SHP77 (cell line): ENCODE data around the gene SHOC1.
"Not testable (repeated sequence)": the region's sequence is repeated elsewhere in the genome, so short reads cannot be mapped to it uniquely, and the experiment has no call there.

Experiments
- DNase-seq, 2 experiments: peaks; one replicate each; lab custom pipeline; 2025; lab: John Stamatoyannopoulos, UW

Gene SHOC1

DNA sequence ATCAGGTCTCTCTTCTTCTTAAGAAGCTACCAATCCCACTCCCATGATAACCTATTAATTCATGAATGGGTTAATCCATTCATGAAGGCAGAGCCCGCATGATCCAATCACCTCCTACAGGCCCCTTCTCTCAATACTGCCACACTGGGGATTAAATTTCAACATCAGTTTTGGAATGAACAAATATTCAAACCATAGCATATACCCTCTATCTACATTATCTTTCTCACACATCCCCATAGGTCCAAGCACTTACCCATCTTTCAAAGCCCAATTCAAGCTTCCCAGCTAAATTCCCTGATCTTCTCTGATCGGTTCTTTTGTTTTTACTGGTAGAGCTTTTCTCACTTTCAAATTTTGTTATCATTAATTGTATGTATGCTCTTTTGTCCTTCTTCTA is 10.5 kb upstream of the SHOC1 start:
- DNase-seq: no peak

- no peak for DNase-seq
Measured at GRCh38 chr9:111804636-111805035, 9.9 kb upstream of the SHOC1 start.

GRCh38 chr9:111803924-111804323 is 9.2 kb upstream of the SHOC1 start:
- DNase-seq: no peak

GRCh38 chr9:111799915-111800526 is 5.3 kb upstream of the SHOC1 start:
- no peak for DNase-seq

- DNase-seq: no peak
Measured at GRCh38 chr9:111799506-111799905, 4.8 kb upstream of the SHOC1 start.

DNA sequence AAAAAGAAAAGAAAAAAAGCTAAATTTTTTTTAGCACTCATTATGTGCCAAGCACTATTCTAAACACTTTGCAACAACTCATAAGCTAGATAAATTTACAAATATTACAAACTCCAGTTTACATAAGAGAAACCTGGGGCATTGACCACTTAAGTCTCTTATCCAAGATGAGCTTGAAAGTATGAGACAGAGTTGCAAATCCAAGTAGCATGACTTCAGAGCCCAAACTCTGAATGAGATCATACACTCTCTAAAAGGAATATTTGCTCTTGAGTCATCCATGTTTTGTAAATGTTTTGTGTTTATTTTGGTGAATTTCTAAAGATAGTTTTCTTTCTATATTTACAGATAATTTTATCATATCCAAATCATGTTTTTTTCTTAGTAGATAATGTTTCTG is 4.0 kb upstream of the SHOC1 start:
- DNase-seq: no peak

- no peak for DNase-seq
Measured at GRCh38 chr9:111795557-111795839, 761 bp upstream of the SHOC1 start.

DNA sequence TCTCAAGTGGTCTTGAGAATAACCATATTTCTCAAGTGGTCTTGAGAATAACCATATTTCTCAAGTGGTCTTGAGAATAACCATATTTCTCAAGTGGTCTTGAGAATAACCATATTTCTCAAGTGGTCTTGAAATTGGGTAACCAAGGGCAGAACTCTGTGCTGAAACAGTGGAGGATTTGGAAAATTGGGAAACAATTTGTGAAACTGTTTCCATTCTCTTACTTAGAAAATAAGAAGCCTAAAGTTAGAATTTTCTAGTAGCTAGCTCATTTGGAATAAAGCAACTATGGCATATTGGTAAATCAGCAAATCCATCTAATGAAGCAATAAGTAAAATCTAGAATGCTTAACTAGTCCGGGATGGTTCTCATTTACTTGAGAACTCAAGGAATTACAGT is 2.9 kb downstream of the SHOC1 start:
- DNase-seq: not testable (repeated sequence)

DNA sequence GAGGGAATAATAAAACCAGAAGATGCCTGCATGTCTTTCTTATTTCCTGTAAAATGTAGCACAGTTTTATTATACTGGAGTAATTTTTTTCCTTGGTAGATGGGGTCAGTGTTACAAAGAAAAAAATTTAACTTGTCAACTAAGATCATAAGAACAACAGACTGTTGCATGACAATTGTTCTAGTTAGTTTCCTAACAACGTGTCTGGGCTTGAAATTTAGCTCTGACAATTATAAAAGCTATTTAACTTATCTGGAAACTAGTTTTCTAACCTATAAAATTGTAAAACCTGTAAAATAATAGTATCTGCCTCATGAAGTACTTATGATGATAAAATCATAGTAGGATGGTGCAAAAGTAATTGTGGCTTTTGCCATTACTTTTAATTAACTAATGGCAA is 4.9 kb downstream of the SHOC1 start:
- no peak for DNase-seq

DNA sequence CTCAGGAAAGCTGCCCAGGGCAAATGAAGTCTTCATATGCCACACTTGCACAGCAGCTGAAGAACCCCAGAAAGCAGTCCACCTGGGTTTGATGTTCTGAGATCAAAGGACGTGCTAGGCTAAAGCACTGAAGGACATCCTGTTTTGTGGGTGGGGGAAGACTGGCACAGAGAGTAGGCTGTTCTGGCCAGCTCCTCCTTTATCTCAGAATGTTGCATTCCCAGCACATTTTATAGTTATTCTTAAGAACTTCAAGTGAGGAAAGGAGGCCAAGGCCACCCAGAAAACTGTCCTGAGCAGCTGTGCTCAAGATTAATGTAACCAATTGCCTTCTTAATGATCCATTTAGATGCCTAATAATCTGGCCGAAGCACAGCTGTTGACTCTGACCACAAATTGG is 10.9 kb downstream of the SHOC1 start:
- DNase-seq: no peak

DNA sequence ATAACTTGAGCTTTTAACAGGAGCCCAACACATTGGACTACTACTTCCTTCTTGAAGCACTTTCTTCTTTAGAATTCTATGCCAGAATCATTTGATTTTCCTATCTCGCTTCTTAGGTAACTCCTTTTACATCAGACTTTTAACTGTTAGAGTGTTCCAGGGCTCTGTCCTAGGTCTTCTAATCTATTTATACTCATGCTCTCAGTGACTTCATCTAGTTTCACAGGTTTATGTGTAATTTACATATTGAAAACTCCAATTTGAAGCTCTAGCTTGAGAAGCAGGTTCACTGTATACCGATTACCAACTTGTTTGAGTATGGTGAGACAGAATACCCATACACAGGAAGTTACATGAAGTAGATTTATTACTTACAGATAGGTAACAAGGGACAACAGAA is 11.3 kb downstream of the SHOC1 start:
- DNase-seq: no peak

DNA sequence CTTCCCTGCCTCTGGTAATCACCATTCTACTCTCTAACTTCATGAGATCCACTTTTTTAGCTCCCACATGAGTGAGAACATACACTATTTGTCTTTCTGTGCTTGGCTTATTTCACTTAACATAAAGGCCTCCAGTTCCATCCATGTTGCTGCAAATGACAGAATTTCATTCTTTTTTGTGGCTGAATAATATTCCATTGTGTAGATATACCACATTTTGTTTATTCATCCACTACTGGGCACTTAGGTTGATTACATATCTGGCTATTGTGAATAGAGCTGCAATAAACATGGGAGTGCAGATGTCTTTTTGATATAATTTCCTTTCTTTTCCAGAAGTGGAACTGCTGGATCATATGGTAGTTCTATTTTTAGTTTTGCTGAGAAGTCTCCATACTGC is 28.7 kb downstream of the SHOC1 start:
- DNase-seq: no peak

GRCh38 chr9:111762556-111762955 is 32.2 kb downstream of the SHOC1 start:
- no peak for DNase-seq

- peak; percentile 54 to 61 for DNase-seq
Measured at GRCh38 chr9:111759762-111760639, 34.7 kb downstream of the SHOC1 start.

DNA sequence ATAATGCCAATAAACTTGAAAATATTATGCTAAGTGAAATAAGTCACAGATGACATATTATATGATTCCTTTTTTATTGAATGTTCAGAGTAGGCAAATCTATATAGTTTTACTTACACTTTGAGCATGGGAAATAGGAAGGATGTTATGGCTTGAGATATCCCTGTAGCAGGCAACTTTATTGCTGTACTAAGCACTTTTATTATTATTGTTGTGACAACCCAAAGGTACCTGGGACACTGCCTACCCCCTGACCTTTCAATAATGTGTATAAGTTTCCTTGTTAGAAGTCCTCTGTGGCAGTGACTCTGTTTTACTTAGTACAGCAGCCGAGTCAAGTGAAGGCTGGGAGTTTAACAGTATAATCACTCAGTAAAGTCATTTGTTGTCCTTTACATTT is 39.9 kb downstream of the SHOC1 start:
- no peak for DNase-seq

DNA sequence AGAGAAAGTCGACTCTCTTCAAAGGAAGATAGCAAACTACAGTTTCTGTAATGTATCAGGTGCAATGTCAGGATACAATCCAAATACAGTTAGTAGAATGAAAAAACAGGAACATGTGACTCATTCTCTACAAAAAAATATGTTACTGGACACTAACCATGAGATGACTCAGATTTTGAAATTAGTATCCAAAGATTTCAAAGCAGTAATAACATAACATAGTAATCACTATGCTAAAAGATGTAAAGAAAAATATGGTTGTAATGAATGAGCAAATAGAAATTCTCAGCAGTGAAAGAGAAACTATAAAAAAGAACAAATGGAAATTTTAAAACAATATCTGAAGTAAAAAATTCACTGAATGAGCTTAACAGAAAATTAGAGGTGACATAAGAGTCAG is 42.3 kb downstream of the SHOC1 start:
- DNase-seq: no peak
